Amniotic epithelial cell (primary cell): ENCODE measurements around the gene PRKAR2A.
"Not testable (repeated sequence)": the region's sequence is repeated elsewhere in the genome, so short reads cannot be mapped to it uniquely, and the experiment has no call there.

Source experiments
- DNase-seq: peaks from one replicate; pipeline ENCODE4 v3.0.0-alpha.2; 2010; ENCODE audit warnings: low read depth

The PRKAR2A gene

DNA sequence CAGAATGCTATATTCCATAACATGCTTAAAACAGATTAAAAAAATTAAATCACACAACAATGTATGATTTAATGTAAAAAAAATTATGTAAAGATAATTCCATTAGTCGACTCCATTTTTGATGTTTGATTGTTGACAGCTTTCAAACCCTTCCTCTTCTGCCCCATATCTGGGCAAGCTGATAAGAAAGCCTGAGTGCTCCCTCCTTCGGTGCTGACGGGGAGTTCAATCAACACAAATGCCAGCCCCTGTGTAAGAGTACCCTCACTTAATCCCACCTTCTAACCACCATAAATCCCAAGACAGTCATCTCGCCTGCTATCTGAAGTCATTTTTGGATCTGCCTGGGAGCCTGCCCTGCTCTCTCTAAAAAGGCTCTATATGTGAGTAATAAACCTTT lies 70.8 kb downstream of the PRKAR2A start:
- no peak for DNase-seq

DNA sequence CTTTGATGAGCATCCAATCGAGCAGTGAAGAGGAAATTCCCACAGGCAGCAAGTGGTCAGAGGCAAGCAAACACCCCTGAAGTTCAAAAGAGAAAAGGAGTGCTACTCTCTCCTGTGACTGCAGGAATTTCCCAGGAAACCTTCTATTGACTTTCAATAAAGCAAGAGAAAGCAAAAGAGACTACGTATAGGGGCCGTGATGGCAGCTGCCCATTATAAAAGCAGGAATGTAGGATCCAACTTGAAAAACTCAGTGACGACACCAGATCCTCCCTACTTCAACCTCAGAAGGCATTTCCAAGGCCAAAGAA lies 77.5 kb downstream of the PRKAR2A start:
- no peak for DNase-seq

DNA sequence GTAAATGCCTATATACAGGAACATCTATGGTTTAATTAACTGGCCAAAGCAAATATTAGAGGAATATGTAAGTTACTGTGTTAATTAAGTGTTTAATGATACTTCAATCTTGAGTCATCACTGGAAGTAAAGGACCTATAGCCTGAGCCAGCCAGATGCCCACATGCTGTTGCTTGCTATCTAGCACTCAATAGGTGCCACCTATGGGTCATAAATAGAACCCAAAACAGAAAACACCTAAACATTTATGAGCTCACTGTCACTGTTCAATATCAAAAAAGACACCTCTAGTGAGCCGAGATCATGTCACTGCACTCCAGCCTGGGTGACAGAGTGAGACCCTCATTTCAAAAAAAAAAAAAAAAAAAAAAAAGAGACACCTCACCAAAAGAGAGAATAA lies 82.3 kb downstream of the PRKAR2A start:
- peak; percentile 13 for DNase-seq

DNA sequence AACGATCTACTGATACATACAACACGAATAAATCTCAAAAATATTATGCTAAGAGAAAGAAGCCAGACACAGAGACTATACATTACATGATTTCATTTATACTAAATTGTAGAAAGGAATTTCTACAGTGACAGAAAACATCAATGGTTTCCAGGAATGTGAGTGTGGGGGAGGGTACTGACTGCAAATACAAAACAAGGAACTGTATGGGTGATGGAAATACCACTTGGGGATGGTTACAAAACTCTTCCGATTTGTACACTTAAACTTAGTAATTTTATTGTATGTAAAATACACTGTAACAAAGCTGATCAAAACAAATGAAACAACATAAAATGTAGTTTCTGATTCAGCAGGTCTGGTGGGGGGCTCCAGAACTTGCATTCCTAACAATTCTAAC lies 84.9 kb downstream of the PRKAR2A start:
- DNase-seq: peak; percentile 39

DNA sequence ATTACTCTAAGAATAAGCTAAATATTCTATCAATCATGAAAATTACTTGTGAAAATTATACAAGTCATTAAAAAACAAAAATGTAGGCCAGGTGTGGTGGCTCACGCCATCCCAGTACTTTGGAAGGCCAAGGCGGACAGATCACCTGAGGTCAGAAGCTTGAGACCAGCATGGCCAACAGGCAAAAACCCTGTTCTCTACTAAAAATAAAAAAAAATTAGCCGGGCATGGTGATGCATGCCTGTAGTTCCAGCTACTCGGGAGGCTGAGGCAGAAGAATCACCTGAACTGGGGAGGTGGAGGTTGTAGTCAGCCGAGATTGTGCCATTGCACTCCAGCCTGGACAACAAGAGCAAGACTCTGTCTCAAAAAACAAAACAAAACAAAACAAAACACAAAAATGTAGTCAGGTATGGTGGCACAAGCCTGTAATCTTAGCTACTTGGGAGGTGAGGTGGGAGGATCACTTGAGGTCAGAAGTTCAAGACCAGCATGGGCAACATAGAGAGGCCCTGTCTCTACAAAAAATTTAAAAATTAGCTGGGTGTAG lies 87.6 kb downstream of the PRKAR2A start:
- DNase-seq: not testable (repeated sequence)

DNA sequence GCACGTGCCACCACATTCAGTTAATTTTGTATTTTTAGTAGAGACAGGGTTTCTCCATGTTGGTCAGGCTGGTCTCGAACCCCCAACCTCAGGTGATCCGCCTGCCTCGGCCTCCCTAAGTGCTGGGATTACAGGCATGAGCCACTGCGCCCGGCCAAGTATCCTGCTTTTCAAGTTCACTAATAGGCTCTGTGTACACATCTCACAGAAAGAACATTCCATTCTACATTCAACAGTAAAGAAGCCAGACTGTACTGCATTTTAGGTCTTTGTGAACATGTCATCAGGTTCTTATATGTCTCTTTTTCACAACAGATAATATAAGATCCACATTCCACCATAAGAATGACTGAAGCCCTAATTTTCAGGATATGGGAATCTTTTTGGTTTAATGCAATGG lies 88.1 kb downstream of the PRKAR2A start:
- DNase-seq: peak; percentile 33

DNA sequence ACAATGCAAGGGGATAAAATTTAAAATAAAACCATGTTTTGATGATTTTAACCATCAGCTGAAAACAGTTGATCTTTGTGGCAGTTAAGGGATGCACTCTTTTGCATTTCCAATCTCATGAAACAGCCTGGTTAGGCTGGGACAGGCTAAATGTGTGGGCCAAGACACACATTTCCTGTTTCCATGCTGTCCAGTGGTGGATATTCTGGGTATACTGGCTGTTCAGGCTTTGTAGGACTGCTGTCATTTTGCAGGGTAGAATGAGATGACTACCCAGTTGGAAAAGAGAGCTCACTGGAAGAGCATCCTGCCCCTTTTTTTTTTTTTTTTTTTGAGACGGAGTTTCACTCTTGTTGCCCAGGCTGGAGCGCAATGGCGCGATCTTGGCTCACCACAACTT lies 88.6 kb downstream of the PRKAR2A start:
- no peak for DNase-seq

DNA sequence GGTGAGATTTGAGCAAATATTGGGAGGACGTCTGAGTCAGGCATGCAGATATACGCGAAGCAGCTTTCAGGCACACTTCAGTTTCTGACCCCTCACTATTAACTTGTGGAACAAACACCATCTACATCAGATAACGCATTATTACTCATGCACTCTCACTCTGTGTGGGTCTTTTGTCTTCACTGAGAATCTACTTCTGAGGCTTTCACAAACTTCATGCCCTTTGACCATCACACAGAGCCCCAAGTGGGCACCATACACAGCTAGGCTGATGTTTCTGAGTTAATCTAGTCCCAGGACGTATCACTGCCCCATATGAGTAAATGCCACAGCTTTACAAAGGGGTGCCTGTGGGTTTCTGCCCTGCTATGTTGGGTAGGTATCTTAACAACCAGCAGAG lies 91.0 kb downstream of the PRKAR2A start:
- DNase-seq: no peak

DNA sequence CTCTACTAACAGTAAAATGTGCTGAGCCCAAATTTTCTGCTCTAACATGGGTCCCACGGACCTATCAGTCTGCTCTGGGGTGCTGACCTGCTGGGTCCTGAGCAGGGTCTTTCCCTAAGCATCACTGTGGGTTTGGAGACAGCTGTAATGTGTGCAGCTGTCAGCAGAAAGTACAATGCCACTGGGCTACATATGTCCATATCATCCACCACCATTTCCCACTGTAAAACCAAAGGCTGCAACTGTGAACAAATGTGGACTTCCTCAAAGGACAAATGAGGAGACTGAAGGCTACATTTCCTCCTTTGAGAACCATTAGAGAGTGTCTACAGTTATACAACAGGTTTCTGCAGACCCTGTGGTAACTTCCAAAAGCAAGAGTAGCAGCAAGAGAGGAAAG lies 96.8 kb downstream of the PRKAR2A start:
- no peak for DNase-seq

DNA sequence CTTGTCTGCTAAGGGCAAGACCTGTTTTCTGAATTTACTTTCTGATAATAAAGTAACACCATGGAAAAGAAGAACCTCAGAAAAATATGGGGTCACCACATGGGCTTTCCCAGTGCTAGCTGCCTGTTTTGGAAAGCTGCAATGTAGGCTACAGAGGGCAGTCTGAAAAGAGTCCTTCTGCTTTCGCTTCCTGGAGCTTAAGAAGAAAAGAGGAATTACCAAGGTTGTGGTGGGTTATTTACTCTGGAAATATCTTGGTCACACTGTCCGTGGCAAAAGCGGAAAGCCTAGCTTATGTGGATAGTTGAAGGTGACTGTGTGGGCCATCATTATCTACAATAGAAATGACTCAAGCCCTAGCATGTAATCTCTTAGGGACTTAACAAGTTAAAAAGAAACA lies 98.9 kb downstream of the PRKAR2A start:
- DNase-seq: no peak

DNA sequence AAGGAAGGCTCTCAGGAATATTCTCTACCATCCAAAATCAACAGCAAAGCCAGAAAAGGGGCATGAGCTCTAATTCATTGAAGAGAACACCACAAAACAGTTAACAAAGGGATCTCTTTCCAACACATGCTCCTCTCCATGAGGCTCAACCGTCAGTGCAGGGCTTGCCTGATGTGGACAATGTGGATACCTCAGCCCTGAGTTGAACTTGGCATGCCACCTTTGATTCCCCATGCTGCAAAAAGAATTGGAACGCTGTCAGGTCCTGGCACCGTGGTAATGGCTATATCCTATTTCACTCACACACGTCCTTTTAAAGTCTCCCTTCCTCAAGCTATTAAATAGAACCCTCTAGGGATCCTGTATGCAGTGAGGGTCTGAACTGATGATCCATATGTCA lies 100.0 kb downstream of the PRKAR2A start:
- no peak for DNase-seq

DNA sequence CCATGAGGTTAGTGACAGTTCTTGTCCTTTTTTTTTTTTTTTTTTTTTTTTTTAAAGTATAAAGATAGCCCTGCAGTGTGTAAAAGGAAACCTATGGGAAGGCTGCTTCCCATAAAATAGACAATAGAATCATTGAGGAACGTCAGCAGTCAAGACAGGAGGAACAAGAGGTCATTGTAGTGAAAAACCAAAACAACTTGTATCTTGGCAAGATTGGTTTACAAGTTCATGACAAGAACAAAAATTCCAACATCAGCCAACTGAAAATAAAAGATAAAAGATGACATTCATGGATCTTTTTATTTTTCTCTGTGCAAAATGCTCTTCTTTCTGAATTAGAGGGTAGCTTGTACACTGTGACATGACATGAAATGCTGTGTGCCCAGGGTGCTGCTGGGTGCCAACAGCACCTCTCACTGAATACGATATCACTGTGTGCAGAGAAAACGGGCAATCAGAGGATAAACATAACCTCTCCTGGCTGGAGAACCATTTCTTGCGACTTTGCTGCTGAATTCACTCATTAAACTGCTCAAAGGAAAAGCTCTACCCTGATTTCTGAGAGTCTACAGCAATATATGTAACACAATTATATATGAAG lies 100.6 kb downstream of the PRKAR2A start:
- DNase-seq: no peak

DNA sequence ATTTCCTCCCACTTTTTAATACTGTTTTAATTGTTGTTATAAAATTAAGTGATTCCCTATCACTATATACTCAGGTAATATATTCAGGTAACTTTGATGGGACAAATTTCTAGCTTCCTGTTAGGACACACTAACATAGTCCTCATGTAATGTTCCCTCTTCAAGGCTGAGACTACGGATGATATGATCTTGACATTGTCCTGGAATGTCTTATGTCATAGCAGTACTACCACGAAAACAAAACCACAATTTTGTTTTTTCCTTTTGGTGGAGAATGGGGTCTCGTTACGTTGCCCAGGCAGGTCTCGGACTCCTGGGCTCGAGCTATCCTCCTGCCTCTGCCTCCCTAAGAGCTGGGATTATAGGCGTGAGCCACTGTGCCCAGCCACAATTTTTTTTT lies 103.9 kb downstream of the PRKAR2A start:
- DNase-seq: no peak

DNA sequence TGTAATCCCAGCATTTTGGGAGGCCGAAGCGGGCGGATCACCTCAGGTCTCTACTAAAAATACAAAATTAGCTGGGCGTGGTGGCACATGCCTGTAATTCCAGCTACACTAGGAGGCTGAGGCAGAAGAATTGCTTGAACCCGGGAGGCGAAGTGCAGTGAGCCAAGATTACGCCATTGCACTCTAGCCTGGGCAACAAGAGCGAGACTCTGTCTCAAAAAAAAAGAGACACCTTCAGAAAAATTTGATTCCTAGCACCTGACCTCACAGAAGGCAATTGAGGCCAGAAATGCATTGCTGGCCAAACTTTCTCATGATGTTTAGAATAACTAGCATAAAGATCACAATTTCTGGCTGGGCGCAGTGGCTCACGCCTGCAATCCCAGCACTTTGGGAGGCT lies 106.4 kb downstream of the PRKAR2A start:
- not testable (repeated sequence) for DNase-seq

DNA sequence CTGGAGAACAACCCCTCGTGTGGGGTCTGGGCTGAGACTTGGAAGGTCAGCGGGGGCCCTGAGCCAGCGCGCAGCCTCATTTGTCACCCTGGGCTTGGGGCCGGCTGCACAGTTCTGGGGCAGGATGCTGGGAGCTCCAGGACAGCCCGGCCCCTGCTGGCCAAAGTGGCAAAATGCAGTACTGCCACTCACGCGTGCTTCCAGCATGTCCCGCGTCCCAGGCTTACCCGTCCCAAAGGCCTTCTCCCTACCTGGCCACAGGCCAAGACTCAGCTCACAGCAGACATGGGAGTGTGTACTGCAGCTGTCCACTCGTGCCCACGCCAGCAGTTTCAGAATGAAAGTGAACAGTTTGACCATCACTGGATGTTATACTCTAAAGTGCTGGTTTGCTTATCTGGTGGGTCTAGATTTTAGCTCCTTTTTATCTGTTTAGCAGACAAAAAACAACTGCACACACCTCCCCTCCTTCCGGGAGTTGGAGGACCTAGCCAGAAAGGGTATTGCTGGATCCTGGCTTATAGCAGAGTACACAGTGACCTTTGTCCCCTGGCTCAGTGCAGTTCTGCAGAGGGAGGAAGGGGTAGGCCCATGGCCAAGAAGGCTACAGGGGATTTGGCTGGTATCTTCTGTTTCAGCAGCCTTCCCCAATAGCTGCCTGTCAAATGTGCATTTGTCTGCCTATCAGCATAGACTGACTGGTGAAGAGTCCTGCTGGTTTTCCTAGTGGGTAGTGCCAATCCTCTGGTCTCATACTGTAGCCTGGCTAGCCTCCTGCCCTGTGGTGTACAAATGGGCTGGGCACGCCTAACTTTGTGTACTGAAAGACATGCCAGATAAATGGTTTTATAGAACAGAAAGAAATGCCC lies 107.5 kb downstream of the PRKAR2A start:
- DNase-seq: peak; percentile 56

DNA sequence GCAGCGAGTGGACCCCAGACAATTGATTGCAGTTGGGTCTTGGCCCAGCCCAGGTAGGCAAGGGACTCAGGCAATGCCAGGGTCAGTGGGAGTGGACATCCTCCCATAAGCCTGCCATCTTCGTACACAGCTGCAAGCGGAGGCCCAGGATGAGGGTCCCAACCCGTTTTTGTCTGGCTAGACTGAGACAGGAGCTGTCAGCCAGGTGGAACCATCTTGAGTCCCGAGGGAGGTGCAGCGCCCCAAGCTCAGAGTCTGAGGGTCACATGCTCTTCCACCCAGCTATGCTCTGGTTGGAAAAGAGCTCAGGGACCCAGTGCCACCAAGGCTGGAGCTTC lies 108.1 kb downstream of the PRKAR2A start:
- DNase-seq: no peak

DNA sequence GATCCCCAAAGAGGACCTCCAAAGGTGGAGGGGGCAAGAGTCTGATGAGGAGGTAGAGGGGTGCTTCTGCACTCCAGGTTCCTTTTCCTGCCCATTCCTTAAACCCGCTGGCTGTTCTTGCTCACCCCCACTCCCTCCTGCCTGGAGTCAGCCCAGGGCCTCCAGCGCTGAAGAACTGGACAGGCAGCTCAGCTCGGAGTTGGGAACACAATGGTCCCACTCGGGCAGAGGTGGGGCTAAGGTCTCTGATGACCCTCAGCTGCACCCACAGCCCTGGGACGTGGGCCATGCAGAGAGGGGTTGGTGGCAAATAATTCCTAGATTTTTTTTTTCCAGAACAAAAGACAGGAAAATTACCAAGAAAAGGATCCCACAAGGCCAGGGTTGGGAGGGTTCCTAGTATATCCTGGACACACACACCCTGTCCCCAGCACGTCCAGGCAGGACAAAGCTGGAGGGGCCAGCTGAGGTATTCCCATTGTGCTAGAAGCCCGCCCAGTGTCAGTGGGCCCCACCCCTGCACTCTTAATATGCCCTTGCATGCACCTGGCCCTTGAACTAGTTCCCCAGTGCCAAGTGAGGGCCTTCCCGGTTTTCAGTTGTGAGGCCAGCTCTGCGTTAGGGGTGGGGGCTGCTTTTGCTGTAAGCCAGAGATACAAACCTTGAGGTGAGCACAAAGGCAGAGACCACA lies 108.6 kb downstream of the PRKAR2A start:
- DNase-seq: no peak

DNA sequence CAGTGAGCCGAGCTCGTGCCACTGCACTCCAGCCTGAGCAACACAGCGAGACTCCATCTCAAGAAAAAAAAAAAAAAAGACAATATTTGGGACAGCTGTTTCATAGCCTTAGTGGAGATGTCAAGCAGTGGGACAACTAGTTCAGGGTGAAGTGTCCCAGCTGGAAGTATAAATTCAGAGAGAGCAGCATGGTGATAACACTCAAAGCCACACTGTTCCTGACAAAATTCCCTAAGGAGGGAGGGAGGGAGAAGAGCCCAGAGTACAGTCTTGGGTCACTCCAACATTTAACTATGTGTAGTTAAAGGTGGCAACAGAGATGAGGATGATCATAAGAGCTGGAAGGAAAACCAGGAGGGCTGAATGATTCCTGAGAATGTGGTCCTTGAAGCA lies 109.5 kb downstream of the PRKAR2A start:
- no peak for DNase-seq

DNA sequence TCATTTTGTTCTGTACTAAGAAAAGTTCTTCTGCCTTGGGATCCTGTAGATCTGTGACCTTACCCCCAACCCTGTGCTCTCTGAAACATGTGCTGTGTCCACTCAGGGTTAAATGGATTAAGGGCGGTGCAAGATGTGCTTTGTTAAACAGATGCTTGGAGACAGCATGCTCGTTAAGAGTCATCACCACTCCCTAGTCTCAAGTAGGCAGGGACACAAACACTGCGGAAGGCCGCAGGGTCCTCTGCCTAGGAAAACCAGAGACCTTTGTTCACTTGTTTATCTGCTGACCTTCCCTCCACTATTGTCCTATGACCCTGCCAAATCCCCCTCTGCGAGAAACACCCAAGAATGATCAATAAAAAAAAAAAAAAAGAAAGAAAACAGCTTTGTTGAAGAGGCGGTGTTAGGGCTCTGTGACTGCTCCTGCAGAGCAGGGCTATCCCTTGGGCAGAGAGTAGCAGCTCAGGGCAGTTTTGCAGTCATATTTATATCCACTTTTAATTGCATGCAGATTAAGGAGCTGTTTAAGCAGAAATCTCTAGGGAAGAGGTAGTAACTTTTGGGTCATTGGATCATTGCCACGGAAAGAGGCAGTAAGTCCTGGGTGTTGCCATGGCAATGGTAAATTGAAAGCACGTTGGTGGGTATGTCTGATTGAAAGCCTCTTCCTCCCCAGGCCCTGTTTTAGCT lies 112.5 kb downstream of the PRKAR2A start:
- not testable (repeated sequence) for DNase-seq

DNA sequence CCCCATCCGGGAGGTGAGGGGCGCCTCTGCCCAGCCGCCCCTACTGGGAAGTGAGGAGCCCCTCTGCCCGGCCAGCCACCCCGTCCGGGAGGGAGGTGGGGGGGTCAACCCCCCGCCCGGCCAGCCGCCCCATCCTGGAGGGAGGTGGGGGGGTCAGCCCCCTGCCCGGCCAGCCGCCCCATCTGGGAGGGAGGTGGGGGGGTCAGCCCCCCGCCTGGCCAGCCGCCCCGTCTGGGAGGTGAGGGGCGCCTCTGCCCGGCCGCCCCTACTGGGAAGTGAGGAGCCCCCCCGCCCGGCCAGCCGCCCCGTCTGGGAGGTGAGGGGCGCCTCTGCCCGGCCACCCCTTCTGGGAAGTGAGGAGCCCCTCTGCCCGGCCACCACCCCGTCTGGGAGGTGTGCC lies 113.1 kb downstream of the PRKAR2A start:
- DNase-seq: not testable (repeated sequence)

DNA sequence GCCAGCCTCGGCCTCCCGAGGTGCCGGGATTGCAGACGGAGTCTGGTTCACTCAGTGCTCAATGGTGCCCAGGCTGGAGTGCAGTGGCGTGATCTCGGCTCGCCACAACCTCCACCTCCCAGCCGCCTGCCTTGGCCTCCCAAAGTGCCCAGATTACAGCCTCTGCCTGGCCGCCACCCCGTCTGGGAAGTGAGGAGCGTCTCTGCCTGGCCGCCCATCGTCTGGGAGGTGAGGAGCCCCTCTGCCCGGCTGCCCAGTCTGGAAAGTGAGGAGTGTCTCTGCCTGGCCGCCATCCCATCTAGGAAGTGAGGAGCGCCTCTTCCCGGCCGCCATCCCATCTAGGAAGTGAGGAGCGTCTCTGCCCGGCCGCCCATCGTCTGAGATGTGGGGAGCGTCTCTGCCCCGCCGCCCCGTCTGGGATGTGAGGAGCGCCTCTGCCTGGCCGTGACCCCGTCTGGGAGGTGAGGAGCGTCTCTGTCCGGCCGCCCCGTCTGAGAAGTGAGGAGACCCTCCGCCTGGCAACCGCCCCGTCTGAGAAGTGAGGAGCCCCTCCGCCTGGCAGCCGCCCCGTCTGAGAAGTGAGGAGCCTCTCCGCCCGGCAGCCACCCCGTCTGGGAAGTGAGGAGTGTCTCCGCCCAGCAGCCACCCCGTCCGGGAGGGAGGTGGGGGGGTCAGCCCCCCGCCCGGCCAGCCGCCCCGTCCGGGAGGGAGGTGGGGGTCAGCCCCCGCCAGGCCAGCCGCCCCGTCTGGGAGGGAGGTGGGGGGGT lies 113.7 kb downstream of the PRKAR2A start:
- not testable (repeated sequence) for DNase-seq

DNA sequence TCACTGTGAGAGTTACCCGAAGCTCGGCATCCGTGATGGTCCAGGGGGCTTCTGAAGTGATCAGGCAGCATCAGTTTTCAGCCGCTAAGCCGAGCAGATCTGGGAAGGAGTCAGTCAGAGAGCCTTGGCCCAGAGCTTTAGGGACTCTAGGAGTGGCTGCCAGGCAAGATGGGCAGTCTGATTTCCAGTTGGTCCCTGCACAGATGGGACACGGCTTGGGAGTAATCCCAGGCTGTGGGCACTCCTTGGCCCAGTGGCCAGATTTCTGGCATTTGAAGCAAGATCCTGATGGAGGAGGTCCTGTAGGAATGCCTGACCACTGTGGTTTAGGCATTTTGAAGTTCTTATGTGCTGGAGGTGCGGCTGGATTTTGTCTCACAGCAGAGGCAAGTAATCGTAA lies 120.2 kb downstream of the PRKAR2A start:
- no peak for DNase-seq
